Measurements from ENCODE around the gene FAM219A. TPM values are rescaled to one million over a fixed set of nuclear protein-coding genes. Genes with fewer than 3 reads are reported as not detected.

The FAM219A gene
- total RNA-seq, 1 donor = 2.0 TPM

DNA sequence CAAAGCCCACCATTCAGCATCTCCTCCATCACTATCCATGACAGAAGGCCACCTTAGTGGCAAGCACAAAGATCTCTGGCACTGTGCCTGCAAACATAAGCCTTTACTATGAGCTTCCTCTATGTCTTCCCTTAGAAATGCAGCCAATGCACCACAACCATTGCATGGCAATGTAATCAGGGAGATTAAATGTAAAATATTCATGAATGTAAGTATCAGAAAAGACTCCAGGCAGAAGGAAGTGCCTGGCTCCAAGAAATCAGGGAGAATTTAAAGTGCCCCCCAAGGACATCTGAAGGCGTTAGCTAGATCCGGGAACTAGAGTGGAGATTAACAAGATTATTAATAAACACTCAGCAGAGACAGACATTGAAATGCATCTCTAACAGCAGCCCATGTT lies 49.2 kb downstream of the FAM219A start:
- Histone ChIP-seq H3K9me3 (ENCODE audit: low read depth, low read length) (no peaks in the 10 kb centered on the region), H3K4me3 (ENCODE audit: low read length) (no peak overlapping the region), H3K27me3 (ENCODE audit: insufficient read depth, low read length) (no peaks in the 10 kb centered on the region), H3K4me1 (ENCODE audit: insufficient read depth, low read length) (no peaks in the 10 kb centered on the region)

DNA sequence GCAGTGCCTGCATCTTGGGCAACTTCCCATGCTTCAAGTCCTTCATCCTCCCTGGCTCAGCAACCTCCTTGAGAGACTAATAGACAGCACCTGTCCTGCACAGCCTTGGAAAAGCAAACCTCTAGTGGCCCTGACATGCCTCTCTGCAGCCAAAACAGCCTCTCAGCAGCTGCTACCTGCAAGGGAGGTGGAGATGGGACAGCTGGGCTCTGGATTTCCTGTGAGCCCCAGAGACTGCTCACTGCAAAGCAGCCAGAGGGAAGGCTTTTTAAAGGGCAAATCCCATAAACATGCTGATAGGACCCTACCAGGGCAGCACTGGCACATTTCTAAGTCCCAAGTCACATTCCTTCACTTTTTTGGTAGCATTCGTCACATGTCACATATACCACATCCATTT lies 50.2 kb downstream of the FAM219A start:
- Histone ChIP-seq H3K4me1 (ENCODE audit: insufficient read depth, low read length) (no peaks in the 10 kb centered on the region), H3K27me3 (ENCODE audit: insufficient read depth, low read length) (no peaks in the 10 kb centered on the region), H3K9me3 (ENCODE audit: low read depth, low read length) (no peaks in the 10 kb centered on the region), H3K4me3 (ENCODE audit: low read length) (no peak overlapping the region)

DNA sequence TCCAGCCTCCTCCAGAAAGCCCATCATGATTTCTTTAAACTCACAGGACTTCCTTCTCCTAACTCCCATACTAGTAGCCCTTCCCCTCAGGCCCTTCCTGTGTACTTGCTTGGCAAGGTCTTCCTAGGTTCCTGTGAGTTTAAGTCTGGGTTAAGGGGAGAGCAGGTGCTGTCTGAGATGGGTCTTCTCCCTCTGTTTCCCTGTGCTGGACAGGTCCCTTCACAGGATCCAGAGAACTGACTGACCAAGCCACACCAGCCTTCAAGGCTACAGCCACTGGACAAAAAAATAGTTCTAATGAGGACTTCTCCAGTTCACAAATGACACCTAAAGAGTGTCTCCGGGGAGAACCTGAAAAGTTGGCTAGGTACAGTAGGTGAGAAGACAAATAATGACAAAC lies 52.2 kb downstream of the FAM219A start:
- no peaks in the 10 kb centered on the region for H3K27me3 ChIP-seq (ENCODE audit: insufficient read depth, low read length)
- H3K9me3 ChIP-seq (ENCODE audit: low read depth, low read length) = no peaks in the 10 kb centered on the region
- no peaks in the 10 kb centered on the region for H3K4me1 ChIP-seq (ENCODE audit: insufficient read depth, low read length)
- H3K4me3 ChIP-seq (ENCODE audit: low read length) = no peak overlapping the region

DNA sequence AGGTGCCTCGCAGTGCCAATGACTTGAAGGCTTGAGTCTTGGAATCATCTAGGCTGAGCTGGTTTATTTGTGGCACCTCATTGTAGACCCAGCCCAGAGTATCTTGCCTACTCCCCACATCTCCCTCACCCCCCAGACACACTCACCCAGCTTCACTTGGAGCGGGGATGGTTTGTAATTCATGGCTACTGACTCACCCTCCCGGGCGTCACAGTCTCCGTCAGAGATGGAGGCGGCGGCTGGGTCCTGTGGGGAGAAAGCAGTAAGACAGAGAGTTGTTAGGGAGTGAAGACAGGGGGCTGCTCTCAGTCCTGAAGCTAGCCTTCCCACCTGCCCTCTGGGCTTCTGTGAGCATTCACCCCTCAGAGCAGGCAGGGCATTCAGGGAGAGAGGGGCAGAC lies 52.7 kb downstream of the FAM219A start:
- H3K9me3 ChIP-seq (ENCODE audit: low read depth, low read length) = no peaks in the 10 kb centered on the region
- no peak overlapping the region for H3K4me3 ChIP-seq (ENCODE audit: low read length)
- no peaks in the 10 kb centered on the region for H3K27me3 ChIP-seq (ENCODE audit: insufficient read depth, low read length)
- H3K4me1 ChIP-seq (ENCODE audit: insufficient read depth, low read length) = no peaks in the 10 kb centered on the region

DNA sequence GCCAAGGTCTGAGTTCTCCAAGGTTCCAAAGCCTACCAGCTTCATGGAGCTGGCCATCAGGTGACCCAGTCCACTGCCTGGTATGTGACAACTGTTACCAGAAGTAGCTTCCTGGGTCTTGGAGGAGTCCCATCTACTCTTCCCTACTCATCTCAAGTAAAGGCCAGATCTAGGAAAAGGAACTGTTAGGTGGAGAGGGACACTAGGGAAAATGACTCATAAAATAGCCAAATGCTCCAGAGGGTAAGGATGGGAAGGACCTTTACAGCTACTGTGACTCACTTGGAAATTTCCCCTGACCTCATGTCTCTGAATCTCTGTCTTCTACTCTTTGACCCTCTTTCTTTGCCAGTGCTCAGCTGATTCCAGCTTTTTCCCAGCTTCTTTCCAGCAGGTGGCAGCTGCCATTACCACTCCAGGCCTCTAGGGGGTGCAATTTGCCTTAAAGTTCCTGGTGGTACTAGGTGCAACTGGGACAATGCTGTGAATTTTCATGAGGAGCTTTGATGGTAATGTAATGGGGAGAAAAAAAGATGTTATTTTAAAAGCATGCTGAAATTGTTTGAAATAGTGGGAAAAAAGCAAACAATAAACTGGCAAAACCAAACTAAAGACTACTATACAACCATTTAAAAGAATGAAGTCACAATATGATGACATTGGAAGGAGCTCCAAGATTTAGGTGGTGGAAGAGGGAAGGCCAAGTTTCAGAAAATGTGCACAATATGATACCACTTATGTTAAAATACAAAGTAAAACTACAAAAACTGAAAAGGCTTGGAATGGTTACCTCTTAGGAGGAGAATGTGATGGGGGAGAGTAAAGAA lies 54.6 kb downstream of the FAM219A start:
- Histone ChIP-seq H3K4me3 (ENCODE audit: low read length) (no peak overlapping the region), H3K4me1 (ENCODE audit: insufficient read depth, low read length) (no peaks in the 10 kb centered on the region), H3K9me3 (ENCODE audit: low read depth, low read length) (no peaks in the 10 kb centered on the region), H3K27me3 (ENCODE audit: insufficient read depth, low read length) (no peaks in the 10 kb centered on the region)

DNA sequence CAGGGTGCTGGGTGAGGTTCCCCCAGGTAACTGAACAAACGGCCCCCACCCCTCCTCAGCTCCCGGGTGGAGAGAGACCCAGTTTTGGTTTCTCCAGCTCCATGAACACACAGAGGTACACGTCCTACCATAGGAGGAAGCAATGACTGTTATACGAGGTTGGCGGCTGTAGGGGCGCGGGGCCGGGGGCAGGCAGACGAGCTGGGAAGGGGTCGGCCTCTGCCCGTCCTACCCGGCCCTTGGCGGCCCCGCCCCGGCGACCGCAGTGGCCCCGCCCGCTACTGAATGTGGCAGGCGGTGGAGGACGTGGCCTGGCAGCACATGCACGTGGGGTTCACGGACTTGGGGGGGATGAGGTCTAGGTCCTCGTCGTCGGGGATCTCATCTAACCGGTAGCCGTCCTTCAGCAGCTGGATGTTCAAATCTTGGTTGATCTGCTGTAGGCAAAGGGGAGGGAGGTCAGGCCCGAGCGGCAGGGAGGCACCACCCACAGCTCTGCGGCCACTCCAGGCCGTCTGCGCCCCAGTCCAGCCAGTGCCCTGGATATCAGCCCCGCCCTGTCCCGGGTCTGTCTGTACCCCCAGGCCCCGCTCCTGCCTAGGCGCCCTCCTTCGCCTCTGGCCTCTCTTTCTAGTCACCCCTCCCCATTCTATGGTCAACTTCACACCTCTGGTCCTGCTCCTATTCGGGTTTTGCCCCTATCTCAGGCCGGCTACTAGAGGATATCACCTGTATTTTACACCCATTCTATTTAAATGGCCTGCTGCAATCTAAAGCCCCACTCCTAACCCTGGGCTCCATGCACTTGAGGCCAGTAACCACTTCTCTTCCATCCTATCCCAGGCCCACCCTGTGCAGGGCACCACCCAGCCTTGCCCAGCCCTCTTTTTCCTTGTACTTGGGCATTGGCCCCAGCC lies 57.4 kb downstream of the FAM219A start:
- H3K4me1 ChIP-seq (ENCODE audit: insufficient read depth, low read length) = no peaks in the 10 kb centered on the region
- H3K4me3 ChIP-seq (ENCODE audit: low read length) = no peak overlapping the region
- no peaks in the 10 kb centered on the region for H3K27me3 ChIP-seq (ENCODE audit: insufficient read depth, low read length)
- H3K9me3 ChIP-seq (ENCODE audit: low read depth, low read length) = no peaks in the 10 kb centered on the region

DNA sequence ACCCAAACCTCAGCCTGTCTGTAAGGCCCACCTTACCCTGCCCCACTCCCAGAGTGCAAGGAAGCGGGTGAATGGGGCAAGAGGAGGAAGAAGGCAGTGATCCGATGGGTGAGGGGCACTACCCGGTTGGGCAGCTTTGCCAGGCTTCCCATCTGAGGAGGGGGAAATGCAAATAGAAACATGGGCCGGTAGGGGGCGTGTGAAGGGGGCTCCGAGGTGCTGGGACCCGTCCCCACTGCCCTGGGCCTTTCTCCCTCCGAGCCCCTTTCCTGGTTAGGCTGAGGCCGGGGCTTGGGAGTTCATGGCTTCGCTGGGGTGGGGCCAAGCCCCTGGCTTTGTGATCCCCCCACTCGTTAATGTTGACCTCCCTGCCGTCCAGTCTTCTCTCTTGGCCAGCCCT lies 58.1 kb downstream of the FAM219A start:
- Histone ChIP-seq H3K4me3 (ENCODE audit: low read length) (no peak overlapping the region), H3K9me3 (ENCODE audit: low read depth, low read length) (no peaks in the 10 kb centered on the region), H3K27me3 (ENCODE audit: insufficient read depth, low read length) (no peaks in the 10 kb centered on the region)

DNA sequence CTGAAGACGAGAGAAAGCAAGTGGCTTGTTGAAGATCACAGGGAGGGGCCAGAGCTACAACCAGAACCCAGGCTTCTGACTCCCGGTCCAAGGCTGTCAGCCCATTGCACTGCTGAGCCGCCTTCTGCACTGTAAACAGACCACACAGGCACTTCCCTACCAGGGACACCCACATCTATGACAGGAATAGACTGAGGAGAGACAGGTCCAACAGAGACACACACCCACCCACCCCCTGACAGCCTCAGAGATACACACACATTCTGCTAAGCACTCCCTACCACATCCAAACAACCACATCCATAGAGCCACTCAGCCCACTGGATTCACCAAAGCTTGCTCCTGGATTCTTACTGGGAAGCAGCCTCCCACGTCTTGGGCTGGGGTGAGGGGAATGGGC lies 58.6 kb downstream of the FAM219A start:
- H3K4me3 ChIP-seq (ENCODE audit: low read length) = no peak overlapping the region
- no peaks in the 10 kb centered on the region for H3K27me3 ChIP-seq (ENCODE audit: insufficient read depth, low read length)
- no peaks in the 10 kb centered on the region for H3K9me3 ChIP-seq (ENCODE audit: low read depth, low read length)
- no peaks in the 10 kb centered on the region for H3K4me1 ChIP-seq (ENCODE audit: insufficient read depth, low read length)

More for the DNA sequence above, 58.1 kb downstream of the FAM219A start:
- H3K4me1 ChIP-seq (ENCODE audit: insufficient read depth, low read length) = no peaks in the 10 kb centered on the region

DNA sequence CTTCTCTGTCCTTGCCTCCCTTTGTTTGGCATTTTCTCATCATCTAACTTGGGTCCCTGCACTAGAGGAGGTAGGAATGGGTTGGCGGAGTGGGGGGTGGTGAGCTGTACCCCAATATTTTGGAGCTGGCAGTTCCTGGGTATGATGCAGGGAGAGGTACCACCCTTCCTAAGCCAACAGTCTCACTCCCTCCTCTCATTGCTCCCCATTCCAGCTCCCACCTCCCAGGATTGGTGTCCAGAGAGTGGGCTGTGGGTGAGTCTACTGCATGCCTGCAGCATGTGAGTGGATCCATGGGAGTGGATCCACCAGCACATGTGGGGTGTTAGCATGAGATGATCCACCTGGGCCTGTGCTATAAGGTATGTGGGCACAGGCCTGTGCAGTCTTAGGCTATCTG lies 59.5 kb downstream of the FAM219A start:
- H3K4me3 ChIP-seq (ENCODE audit: low read length) = no peak overlapping the region
- no peaks in the 10 kb centered on the region for H3K4me1 ChIP-seq (ENCODE audit: insufficient read depth, low read length)
- H3K27me3 ChIP-seq (ENCODE audit: insufficient read depth, low read length) = no peaks in the 10 kb centered on the region
- no peaks in the 10 kb centered on the region for H3K9me3 ChIP-seq (ENCODE audit: low read depth, low read length)

DNA sequence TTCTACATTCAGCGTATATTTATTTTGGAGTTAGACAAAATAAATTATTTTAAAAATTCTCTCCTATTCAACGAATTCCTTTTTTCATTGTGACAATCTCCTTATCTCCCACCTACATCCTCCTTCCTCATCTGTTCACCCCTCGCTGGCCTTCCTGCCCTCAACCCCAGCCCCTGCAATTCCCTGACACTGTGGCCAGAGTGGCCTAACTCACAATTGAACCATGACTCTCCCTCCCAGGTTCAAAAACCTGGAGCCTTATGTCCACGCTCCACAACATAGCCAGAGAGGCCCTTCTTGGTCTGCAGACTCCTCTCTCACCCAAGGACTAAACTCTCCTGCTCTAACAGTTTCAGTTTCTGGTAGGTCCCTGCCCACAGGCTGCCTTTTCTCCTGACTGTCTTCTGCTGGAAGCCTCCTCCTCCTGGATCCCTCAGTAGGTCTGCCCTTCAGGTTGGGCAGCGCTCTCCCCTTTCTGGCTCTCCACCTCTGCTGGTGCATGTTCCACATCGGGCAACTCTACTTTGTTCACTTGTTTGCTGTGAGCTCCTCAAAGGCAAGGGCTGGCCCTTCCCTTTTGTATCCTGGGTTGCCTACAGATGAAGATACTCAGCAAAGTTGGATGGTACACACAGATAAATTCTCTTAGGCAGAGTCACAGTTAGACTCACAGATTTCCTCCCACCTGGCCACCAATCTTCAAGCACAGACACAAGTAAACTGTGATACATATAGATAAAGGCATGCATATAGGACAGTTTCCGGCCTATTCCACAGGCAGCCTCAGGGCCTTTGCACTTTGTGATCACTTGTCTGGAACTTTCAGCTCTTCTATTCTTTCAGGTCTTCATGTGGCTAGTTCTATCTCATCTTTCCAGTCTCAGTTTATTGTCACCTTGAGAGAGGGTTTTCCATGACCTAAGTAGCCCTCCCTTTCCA lies 61.8 kb downstream of the FAM219A start:
- H3K27me3 ChIP-seq (ENCODE audit: insufficient read depth, low read length) = peaks cover 7% of the 10 kb centered on the region
- H3K4me3 ChIP-seq (ENCODE audit: low read length) = no peak overlapping the region
- no peaks in the 10 kb centered on the region for H3K9me3 ChIP-seq (ENCODE audit: low read depth, low read length)
- no peaks in the 10 kb centered on the region for H3K4me1 ChIP-seq (ENCODE audit: insufficient read depth, low read length)

DNA sequence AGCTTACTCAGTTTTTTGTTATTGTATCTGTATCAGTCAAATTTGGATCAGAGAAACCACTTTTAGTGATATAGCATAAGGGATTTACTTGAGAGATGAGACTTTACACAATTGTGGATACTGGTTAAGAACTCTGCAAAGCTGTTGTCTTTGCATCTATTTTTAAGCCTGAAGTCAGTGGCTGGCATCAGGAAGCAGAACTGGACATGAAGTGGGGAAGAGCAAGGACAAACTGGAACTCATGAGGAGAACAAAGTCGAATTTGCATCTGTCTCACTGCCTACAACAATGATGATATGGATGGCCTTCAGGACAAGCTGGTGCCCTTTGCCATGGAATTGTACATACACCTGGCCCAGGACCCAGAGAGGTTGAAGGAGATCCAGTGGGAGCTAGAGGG lies 65.9 kb downstream of the FAM219A start:
- Histone ChIP-seq H3K4me1 (ENCODE audit: insufficient read depth, low read length) (no peaks in the 10 kb centered on the region), H3K27me3 (ENCODE audit: insufficient read depth, low read length) (peaks cover 9% of the 10 kb centered on the region), H3K9me3 (ENCODE audit: low read depth, low read length) (no peaks in the 10 kb centered on the region), H3K4me3 (ENCODE audit: low read length) (no peak overlapping the region)

DNA sequence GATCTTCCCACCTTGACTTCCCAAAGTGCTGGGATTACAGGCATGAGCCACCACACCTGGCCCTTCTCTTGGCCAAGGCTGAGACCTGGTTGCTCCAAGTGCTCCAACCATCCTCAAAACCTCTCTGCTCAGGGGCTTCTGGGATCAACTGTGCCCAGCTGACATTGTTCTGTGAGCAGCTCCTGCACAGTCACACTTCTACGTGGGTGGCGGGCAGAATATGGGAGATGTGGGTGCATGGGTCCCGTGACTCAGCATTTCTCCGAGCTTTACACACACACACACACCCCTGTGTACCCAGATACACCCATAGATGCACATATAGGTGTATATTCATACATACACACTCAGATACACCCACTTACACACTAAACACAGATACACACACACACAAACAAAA lies 71.1 kb downstream of the FAM219A start:
- Histone ChIP-seq H3K4me1 (ENCODE audit: insufficient read depth, low read length) (no peaks in the 10 kb centered on the region), H3K4me3 (ENCODE audit: low read length) (no peak overlapping the region), H3K27me3 (ENCODE audit: insufficient read depth, low read length) (peaks cover 5% of the 10 kb centered on the region), H3K9me3 (ENCODE audit: low read depth, low read length) (no peaks in the 10 kb centered on the region)

DNA sequence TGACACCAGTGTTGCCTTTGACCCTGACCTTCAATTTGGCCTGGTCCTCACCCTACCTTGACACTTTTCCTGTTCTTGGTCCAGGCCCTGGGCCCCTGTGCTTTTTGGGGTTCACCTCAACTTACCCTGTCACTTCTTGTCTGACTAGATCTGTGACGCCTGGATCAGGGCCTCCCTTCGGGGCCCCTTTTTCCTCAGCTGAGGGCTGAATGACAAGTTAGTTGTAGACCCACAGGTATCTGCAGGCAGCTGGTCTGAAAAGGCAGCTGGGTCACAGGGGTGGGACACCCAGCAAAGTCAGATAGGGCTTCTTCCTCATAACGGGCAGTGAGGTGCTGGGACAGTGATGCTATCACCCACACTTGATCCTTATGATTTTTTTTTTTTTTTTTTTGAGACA lies 71.7 kb downstream of the FAM219A start:
- no peak overlapping the region for H3K4me3 ChIP-seq (ENCODE audit: low read length)
- peaks cover 4% of the 10 kb centered on the region for H3K27me3 ChIP-seq (ENCODE audit: insufficient read depth, low read length)
- H3K9me3 ChIP-seq (ENCODE audit: low read depth, low read length) = no peaks in the 10 kb centered on the region
- H3K4me1 ChIP-seq (ENCODE audit: insufficient read depth, low read length) = no peaks in the 10 kb centered on the region

DNA sequence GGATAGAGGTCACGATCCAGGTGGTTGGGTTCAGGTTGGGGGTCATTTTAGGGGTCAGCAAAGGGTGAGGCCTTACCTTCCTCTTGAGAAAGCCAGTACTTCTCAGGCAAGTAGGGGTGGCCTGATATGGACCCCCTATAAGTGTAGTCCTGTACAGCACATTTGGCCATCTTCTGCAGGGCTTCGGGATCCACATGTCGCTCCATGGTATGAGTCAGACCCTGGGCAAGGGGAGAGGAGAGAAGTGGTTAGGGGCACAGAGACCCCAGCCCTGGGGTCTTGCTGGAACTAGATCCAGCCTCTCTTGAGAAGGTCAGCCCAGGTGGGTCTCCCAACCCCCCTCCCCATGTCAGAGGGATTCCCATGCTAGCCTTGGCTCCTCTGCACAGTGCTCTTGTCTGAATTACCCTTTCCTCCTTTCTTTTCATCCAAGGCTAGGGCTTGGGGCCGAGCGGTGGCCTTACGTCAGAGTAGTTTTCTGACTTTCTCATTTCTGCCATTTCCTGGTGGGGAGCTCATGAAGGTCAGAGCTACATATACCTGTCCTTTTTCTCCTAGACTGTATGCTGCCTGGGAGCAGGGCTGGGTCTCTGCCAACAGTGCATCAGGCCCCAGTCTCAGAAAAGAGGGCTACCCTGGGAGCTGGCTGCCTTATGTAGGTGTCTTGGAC lies 72.7 kb downstream of the FAM219A start:
- no peaks in the 10 kb centered on the region for H3K9me3 ChIP-seq (ENCODE audit: low read depth, low read length)
- peaks cover 6% of the 10 kb centered on the region for H3K4me1 ChIP-seq (ENCODE audit: insufficient read depth, low read length)
- H3K27me3 ChIP-seq (ENCODE audit: insufficient read depth, low read length) = peaks cover 9% of the 10 kb centered on the region
- H3K4me3 ChIP-seq (ENCODE audit: low read length) = no peak overlapping the region

All from mononuclear cell (primary cell).